Muscle of arm (tissue), 12 donors: Measurements from ENCODE around the gene SDS. TPM values are rescaled to one million over a fixed set of nuclear protein-coding genes. Genes with fewer than 3 reads are reported as not detected.

Experiments used
- DNase-seq: peaks from one replicate; pipeline ENCODE4 v3.0.0-alpha.2; 2013
- polyA plus RNA-seq, 12 donors: library from polyadenylated mRNA; unstranded; fragments of 120-200 nt; gene quantifications; one replicate each; pipeline ENCODE4 v1.2.1, GENCODE V29; 2013; ENCODE audit not compliant: insufficient read length in 12 of 12

SDS gene
- polyA plus RNA-seq, 12 donors, result 0.15 to 0.33 (median 0.26) TPM; not detected in 8

DNA sequence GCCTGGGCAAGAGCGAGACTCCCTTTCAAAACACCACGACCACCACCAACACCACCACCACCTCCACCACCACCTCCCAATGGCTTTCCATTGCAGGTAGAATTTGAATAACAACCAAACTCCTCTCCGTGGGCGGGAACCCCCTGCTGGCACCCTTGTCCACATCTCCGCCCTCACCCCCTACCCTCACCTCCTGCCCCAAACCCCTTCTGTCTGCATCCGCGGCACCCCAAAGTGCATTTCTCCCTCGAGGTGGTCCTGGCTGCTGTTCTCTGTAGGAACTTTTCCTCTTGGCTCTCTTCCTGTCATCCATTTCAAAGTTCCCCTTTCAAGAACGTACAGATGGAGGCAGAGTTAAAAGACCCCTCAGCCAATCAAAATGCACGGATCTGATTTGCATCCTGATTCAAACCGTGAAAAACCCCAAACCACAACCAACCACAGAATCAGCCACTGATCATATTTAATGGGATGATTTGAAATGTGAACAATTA is 22.3 kb upstream of the SDS start:
- DNase-seq, result no peak

DNA sequence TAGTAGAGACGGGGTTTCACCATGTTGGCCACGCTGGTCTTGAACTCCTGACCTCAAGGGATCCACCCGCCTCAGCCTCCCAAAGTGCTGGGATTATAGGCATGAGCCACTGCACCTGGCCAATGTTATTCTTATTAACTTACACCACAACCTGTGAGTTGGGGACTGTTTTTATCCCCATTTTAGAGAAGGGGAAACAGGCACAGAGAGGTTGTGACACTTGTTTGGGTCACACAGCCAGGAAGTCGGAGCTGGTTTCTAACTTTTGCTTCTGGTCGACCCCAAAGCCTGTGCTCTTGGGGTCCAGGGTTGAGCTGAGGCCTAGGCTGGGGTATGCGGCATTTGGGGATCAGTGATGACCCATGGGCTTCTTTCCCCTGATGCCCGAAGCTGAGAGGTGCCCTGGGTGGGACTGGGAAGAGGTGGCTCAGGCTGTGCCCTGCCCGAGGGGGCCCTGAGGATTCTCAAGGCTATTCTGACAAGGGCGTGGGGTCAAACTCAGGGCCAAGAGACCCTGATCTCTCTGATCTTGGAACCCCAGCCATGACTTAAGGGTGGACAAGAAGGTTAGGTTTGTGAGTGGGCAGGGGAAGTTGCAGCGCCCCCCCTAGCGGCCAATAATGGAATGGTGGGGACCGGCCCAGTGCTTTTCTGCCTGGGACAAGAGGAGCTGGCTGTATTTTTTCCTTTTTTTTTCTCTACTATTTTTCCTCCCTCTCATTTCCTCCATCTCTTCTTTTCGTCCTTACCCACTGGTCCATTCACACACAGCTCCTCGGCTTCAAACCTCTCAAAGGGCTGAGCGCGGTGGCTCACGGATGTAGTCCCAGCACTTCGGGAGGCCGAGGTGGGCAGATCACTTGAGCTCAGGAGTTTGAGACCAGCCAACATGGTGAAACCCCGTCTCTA is 21.5 kb upstream of the SDS start:
- DNase-seq, result no peak

DNA sequence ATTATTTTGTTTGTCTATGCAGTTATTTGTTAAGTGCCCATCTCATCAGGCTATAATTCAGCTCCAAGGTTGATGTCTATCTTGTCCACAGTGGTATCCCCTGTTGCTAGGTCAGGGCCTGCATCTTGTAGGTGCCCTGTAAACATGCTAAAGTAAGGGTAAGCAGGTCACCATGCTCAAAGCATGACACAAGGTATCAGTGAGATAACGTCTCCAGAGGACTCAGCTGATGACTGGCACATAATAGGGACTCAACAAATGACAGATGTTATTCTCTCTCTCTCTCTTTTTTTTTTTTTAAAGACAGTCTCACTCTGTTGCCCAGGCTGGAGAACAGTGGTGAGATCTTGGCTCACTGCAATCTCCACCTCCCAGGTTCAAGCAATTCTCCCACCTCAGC is 20.8 kb upstream of the SDS start:
- no peak for DNase-seq

DNA sequence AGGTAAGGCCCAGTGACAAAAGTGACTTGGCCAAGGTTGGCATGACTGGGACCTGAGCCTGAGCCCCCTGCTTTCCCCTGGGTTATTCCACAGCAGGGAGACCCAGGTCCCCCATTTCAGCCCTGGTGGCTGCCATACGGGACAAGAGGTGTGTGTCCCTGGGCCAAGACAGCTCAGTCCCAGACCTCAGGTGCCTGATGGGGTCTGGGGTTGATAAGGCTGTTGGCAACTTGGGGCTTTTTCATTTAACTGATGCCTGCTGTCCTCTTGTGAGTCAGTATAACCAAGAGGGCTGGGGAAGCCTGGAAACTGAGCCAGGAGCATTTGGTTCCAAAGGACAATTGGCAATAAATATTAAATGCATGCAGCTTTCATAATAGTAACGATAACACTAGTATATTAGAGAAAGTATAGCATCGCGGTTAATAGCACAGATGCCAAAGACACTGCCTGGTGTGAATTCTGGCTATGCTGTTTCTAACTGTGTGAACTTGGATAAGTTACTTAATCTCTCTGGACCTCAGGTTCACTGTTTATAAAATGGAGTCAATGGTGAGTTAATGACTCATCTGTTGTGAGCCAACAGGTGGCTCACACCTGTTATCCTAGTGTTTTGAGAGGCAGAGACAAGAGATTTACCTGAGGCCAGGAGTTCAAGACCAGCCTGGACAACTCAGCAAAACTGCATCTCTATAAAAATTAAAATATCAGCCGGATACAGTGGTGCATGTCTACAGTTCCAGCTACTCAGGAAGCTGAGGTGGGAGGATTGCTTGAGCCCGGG is 19.4 kb upstream of the SDS start:
- DNase-seq, result no peak

DNA sequence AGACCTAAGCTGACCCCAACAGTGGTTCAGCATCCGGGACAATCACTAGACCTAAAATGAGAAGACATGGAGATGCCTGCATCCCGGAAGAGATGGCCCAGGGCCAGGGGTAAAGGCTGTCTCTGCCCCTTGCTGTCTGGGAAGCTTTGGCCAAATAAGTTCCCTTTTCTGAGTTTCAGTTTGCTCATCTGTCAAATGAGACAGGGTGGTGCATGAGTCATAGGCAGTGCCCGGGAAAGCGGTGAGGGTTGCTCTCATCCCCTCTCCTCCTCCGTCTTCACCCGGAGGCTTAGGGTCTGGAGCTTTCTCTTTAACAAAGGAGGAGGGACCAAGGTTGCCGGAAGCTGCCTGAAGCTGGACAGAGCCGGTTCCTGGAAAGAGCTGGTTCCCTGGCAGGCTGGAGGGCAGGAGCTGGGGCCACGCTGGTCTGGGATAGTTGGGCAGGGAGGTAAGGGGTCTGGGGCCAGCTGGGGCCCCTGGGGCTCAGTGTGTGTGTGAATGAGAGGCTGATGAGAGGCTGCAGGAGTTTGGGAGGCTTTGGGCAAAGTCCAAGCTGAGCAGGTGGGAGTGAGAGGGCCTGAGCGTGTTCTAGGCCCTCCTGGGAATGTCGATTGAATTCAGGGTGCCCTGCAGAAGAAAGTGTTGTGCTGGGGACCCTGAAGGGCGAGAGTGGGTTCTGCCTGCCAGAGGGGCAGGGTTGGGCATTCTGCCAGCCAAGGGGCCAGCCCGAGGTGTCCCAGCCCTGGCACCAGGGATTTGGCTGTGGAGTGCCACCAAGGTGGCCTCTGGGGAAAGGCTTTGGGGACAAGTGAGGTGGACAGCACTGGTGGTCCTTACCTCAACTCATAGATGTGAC is 18.6 kb upstream of the SDS start, which contains the start of gene SDSL:
Gene SDSL, plus strand, starts transcription at position 351 of the 856 bp plus-strand sequence. CDS start 5,603 bp downstream, outside the sequence.
- peak; percentile 46 for DNase-seq

DNA sequence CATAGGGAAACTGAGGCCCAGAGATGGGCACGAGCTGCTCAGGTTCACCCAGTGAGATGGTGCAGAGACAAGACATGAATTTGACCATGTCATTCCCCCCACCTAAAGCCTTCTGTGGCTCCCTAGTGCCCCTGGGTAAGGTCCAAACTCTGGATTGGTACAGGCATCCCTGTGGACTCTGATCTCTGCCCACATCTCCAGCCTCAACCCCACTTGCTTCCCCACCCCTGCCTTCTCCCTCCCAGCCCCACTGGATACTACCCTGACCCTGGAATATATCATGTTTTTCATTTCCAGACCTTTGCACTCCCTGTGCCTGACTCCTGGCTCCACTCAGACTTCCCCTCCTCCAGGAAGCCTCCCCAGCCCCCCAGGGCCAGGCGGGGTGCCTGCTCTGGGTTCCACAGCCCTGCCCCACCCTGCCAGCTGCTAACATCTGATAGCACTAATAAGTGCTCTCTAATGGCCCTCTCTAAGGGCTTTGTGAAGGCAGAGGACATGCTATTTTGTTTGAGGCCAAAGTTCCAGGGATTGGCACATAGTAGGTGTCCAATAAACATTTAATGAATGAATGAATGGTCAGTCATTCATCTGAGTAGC is 17.4 kb upstream of the SDS start:
- DNase-seq, result no peak

DNA sequence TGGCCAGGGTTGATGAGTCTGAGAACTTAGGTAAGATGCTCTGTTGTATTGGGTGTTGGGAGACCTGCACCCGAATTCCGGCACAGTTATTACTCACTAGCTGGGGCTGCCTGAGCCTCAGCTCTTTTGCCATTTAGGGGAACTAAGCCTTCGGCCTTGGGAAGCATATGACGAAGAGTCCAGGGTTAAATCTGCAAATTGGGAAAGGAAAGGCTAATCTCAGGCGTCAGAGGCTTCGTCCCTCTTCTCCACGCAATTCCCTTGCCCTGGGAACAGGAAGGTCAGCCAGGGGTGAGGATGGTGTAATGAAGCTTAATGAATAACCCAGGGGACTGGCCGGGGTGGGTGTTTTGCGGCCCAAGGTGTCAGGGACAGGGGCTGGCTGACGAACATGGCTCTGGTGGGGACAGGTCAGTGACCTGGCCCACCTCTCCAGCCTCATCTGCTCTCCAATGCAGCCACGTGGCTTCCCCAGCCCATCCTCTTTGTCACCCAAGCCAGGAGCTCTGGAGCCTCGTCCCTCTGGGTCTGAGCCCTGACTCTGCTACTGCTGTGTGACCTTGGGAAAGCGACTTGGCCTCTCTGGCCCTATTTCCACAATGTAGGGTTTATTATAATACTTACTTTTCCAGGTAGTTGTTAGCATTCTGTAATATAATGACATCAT is 14.7 kb upstream of the SDS start:
- no peak for DNase-seq

DNA sequence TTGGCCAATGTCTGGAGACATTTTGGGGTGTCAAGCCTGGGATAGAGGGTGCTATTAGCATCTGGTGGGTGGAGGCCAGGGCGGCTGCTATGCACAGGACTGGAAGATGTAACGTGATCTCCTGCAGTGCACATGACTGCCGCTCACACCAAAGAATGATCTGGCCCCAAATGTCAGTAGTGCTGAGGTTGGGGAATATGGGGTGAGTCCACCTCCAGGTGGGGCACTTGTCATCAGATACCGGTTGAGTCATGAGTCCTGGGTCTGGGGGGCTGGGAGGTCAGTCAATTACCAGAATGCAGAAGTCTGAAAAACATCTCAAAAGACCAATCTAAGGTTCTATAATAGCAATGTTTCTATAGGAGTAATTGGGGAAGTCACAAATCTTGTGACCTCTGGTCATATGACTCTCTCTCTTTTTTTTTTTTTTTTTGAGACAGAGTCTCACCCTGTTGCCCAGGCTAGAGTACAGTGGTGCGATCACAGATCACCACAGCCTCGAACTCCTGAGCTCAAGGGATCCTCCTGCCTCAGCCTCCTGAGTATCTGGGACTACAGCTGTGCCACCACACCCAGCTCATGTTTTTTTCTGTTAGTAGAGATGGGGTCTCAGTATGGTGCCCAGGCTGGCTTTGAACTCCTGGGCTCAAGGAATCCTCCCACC is 12.5 kb upstream of the SDS start:
- no peak for DNase-seq

DNA sequence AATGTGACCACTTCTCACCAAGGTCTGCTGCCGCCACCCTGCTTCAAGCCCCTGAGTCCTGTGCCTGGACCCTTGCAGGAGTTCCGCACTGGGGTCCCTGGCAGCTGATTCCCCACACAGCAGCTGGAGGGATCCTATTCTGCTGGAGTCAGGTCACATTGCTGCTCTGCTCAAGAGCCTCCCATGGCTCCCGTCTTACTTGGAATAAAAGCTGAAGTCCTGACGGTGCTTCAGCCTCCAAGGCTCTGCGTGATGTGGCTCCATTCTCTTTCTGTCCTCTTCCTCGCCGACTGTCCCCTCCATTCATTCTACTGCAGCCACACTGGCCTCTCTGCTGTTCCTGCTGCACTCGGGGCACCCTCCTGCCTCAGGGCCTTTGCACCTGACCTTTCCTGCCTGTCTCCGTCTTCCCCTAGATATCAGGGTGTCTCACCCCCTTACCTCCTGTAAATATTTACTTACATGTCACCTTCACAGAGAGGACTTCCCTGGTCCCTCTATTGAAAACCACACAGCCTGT is 10.9 kb upstream of the SDS start:
- DNase-seq, result no peak

DNA sequence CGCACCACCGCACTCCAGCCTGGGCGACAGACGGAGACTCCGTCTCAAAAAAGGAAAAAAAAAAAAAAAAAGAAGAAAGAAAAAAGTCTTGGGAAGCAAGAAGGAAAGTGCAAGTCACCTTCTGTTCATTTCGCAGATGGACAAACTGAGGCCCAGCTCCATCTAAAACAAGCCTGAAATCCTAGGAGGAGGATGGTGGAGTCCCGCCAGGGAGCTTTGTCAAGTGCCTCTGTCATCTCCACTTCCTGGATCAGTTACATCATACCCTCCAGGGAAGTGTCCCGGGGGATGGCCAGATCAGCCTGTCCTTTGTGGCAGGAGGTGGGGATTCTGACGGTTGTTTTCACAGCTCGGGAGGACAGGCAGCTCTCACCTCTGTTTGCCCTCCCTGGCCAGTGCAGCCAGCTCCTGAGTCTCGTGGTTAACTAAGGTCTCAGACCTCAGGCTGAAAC is 9.8 kb upstream of the SDS start:
- DNase-seq, result no peak

DNA sequence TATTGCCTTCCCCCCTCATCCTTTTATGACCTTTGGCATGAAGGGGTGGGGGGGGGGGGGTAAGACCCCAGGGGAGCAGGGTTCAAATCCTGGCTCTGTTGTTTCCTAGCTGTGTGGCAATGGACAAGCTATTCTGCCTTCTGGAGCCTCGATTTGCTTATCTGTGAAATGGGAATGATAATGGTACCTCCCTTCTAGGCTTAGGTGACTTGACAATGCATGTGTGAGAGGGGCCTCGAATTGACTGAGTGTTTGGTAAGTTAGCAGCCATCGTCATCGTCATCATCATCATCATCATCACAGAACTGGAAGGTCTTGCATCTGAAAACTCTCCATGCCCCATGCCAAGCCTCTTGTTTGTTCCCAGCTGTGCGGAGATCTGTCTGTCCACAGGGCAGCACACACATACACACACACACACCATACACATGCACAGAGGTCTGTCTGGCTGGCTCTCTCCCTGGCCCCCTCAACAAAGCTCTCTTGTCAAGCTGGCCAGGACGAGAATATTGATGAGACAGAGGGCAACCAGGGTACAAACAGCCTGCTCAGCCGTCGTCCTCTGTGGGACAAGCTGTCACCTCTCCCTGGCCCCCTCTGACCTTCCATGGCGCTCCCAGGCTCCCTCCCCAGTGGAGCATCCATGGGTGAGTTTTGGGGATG is 5.9 kb upstream of the SDS start:
- DNase-seq, result no peak

DNA sequence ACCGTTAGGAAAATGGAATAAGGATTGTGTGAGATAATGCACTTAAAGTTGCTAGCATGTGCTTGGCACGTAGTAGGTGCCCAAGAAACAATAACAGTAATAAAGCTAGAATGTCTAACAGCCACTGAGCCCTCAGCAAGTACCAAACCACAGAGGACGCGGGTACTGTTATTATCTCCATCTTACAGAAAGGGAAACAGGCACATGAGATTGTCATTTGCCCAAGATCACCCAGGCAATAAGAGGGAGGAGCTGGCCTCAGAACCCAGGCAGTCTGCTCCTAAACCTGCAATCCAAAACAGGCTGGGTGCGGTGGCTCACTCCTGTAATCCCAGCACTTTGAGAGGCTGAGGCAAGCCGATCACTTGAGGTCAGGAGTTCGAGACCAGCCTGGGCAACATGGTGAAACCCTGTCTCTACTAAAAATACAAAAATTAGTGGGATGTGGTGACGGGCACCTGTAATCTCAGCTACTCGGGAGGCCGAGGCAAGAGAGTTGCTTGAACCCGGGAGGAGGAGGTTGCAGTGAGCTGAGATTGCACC is 5.1 kb upstream of the SDS start:
- no peak for DNase-seq

DNA sequence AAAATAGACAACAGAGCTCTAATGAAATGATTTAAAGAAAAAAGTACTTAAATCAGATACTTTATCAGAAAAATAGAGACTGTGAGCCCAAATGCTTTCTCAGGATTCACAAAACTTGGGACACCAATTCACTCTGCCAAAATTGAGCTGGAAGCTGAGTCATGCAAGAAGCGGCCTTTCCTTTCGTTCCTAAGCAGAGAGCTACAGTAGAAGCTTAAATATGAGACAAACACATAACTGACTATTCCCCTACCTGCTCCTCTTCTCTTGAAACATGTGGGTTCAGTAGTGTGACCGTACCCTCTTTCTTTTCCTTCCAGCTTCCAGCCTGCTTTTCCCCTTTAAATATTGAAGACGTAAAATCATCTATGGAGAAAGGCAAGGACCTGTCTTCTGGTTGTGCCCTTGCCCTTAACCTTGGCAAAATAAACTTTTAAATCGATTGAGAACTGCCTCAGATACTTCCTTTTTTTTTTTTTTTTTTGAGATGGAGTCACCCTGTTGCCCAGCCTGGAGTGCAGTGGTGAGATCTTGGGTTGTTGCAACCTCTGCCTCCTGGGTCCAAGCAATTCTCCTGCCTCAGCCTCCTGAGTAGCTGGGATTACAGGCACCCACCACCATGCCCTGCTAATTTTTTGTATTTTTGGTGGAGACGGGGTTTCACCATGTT is 4.4 kb upstream of the SDS start:
- no peak for DNase-seq

DNA sequence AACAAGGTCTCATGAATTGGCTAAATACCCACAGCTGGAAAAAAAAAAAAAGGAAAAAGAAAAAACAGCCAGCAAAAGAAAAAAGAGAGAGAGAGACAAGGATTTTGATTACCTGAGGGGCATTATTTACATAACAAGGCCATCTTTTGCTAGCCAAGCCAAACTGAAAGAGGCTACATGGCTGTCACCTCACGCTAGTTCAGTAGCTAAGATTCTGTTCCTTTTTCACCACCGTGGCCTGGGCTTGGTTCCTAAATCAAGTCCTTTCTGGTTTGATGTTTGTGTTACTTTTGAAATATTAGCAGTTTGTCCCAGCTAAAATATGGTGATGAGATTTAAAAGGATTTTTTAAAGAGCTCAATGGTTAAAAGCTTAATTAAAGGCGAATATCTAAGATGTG is 2.0 kb upstream of the SDS start:
- DNase-seq, result no peak

DNA sequence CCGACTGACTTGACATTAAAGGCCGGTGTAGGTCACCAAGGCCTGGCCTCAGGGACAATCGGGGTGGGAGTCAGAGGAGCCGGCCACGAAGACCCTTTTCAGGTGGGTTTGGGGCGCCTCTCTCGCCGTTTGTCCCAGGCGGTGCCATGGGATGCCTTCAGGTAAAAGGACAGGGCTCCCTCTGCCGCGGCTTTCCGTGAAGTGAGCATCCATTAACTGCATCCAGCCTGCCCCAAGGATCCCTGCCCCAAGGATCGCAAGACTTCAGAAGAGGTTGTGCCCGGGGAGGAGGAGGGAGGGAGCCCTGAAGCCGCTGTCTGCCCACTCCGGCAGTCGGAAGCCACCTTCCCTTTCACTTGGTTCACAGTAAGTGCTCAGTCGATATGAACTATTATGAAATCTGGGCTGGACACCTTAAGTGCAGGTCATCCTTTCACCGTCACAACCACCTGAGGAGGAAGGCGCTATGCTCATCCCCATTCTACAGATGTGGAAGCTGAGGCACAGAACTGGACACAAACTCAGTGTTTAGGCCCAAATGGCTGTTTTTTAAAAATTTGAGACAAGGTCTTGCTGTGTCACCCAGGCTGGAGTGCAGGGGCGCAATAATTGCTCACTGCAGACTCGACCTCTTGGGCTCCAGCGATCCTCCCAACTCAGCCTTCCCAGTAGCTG is 964 bp downstream of the SDS start:
- DNase-seq, result no peak

DNA sequence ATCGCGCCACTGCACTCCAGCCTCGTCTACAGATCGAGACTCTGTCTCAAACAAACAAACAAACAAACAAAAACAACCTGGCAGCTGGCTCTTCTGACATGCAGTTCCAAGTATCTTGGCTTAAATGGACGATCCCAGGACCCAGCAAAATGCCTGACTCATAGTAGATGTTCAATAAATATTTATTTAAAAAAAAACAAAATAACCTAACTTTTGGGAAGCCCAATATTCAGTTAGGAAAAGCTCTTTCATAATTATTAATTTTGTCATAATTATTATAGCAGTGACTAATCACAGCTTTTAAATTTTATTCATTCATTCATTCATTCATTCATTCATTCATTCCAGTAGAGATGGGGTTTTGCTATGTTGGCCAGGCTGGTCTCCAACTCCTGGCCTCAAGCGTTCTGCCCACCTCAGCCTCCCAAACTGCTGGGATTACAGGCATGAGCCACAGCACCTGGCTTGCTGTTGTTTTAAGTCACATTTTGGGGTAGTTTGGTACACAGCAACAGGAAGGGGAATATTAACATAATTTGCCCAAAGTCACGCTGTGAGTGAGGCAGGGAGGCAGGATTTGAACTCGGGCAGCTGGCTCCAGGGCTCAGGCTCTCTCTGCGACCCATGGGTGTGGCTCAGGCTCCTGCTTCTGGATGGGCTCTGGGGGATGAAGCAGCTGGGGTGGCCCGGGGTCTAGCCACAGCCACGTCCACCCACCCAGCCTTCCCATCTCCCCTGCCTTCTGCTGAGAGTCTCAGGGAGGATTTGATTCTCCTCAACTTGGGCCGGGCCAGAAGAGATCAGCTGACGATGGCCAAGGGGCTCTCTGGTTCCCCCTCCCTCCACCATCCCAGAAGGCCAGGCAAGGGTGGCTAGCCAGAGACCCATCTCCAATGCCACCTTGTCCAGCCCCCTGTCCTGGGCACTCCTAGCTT is 2.4 kb downstream of the SDS start:
- no peak for DNase-seq

DNA sequence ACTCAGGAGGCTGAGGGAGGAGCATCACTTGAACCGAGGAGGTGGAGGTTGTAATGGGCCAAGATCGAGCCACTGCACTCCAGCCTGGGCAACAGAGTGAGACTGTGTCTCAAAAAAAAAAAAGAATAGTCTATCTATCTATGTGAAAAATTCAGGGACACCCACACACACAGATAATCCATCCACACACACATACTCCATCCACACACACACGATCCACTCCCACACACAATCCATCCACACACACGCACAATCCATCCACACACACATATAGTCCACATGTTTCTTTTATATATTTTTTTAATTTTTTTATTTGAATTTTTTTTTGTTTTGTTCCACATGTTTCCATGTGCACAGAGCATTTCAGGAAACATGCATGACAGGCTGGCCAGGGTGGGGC is 3.3 kb downstream of the SDS start:
- no peak for DNase-seq
